ENCODE data around the gene LARP4B. TPM values are rescaled to one million over a fixed set of nuclear protein-coding genes. Genes with fewer than 3 reads are reported as not detected.

Gene LARP4B
- total RNA-seq, 2 experiments from 2014 or later, result 64.8 to 143 TPM

- no TSS peak for BruUV-seq (replicated peaks)
- Histone ChIP-seq H4K20me1 (ENCODE audit: insufficient read depth, low read length) (no peaks in the 10 kb centered on the region), H3K4me3 (ENCODE audit: low read depth, low read length, poor library complexity, severe bottlenecking) (no peak overlapping the region), H3K4me2 (ENCODE audit: low read length) (no peak overlapping the region), H3K9me3 (ENCODE audit: low read length) (no peaks in the 10 kb centered on the region), H3K4me1 (ENCODE audit: insufficient read depth, low read length, poor library complexity, severe bottlenecking) (no peaks in the 10 kb centered on the region), H2AFZ (ENCODE audit: low read length) (no peak overlapping the region), H3K79me2 (ENCODE audit: insufficient read depth, low read depth, low read length) (no peaks in the 10 kb centered on the region), H3K27ac (ENCODE audit: low read depth, low read length, poor library complexity, severe bottlenecking) (no peak overlapping the region), H3K9me2 (ENCODE audit: insufficient read depth, low read length) (no peaks in the 10 kb centered on the region), H3K36me3 (ENCODE audit: insufficient read depth, low read length) (peaks cover 94% of the 10 kb centered on the region)
- TF ChIP-seq EZH2phosphoT487 (IDR thresholded peaks at IDR 0.05; ENCODE audit: borderline replicate concordance, low read depth, low read length) (no peak), CTCF (conservative IDR thresholded peaks at IDR 0.05; ENCODE audit: low read length) (no peak)
- CTCF ChIA-PET (ENCODE audit: unreplicated experiment), result no interaction called here
- no peak for DNase-seq (ENCODE audit: low spot score)
- intact Hi-C loops (cut with micrococcal nuclease; ENCODE audit: unreplicated experiment), result no loop called here
- POLR2A ChIA-PET, result interaction anchor here (1.1 kb wide), 1 partner anchor 366 kb away, joined by 3 read pairs; no protein-coding TSS in a partner anchor
These were observed 116.0 kb downstream of the LARP4B start for GRCh38 chr10:815338-816090.

GRCh38 chr10:814536-815302, 116.8 kb downstream of the LARP4B start:
- CTCF ChIA-PET (ENCODE audit: unreplicated experiment), result no interaction called here
- no TSS peak for BruUV-seq (replicated peaks)
- DNase-seq (ENCODE audit: low spot score), result no peak
- Histone ChIP-seq H4K20me1 (ENCODE audit: insufficient read depth, low read length) (no peaks in the 10 kb centered on the region), H3K4me3 (ENCODE audit: low read depth, low read length, poor library complexity, severe bottlenecking) (no peak overlapping the region), H3K36me3 (ENCODE audit: insufficient read depth, low read length) (peaks cover 94% of the 10 kb centered on the region), H3K79me2 (ENCODE audit: insufficient read depth, low read depth, low read length) (no peaks in the 10 kb centered on the region), H3K9me2 (ENCODE audit: insufficient read depth, low read length) (no peaks in the 10 kb centered on the region), H3K27ac (ENCODE audit: low read depth, low read length, poor library complexity, severe bottlenecking) (no peak overlapping the region), H3K4me1 (ENCODE audit: insufficient read depth, low read length, poor library complexity, severe bottlenecking) (no peaks in the 10 kb centered on the region), H2AFZ (ENCODE audit: low read length) (no peak overlapping the region), H3K4me2 (ENCODE audit: low read length) (no peak overlapping the region), H3K9me3 (ENCODE audit: low read length) (no peaks in the 10 kb centered on the region)
- intact Hi-C loops (cut with micrococcal nuclease; ENCODE audit: unreplicated experiment), result no loop called here
- POLR2A ChIA-PET, result no interaction called here
- TF ChIP-seq EZH2phosphoT487 (IDR thresholded peaks at IDR 0.05; ENCODE audit: borderline replicate concordance, low read depth, low read length), result no peak
- no peak for TF ChIP-seq CTCF (conservative IDR thresholded peaks at IDR 0.05; ENCODE audit: low read length)

- Histone ChIP-seq H3K36me3 (ENCODE audit: insufficient read depth, low read length) (peaks cover 95% of the 10 kb centered on the region), H2AFZ (ENCODE audit: low read length) (no peak overlapping the region), H3K4me1 (ENCODE audit: insufficient read depth, low read length, poor library complexity, severe bottlenecking) (no peaks in the 10 kb centered on the region), H3K27ac (ENCODE audit: low read depth, low read length, poor library complexity, severe bottlenecking) (no peak overlapping the region), H3K9me3 (ENCODE audit: low read length) (no peaks in the 10 kb centered on the region), H3K9me2 (ENCODE audit: insufficient read depth, low read length) (no peaks in the 10 kb centered on the region), H3K4me2 (ENCODE audit: low read length) (no peak overlapping the region), H4K20me1 (ENCODE audit: insufficient read depth, low read length) (no peaks in the 10 kb centered on the region), H3K4me3 (ENCODE audit: low read depth, low read length, poor library complexity, severe bottlenecking) (no peak overlapping the region), H3K79me2 (ENCODE audit: insufficient read depth, low read depth, low read length) (no peaks in the 10 kb centered on the region)
- TF ChIP-seq EZH2phosphoT487 (IDR thresholded peaks at IDR 0.05; ENCODE audit: borderline replicate concordance, low read depth, low read length) (no peak), CTCF (conservative IDR thresholded peaks at IDR 0.05; ENCODE audit: low read length) (no peak)
- no peak for DNase-seq (ENCODE audit: low spot score)
- POLR2A ChIA-PET, result no interaction called here
- no TSS peak for BruUV-seq (replicated peaks)
- CTCF ChIA-PET (ENCODE audit: unreplicated experiment), result no interaction called here
- intact Hi-C loops (cut with micrococcal nuclease; ENCODE audit: unreplicated experiment), result no loop called here
These were observed 118.2 kb downstream of the LARP4B start for GRCh38 chr10:813286-813685.

All from OCI-LY7 (cell line).